GF-D8 (cell line): ENCODE measurements around the gene ELMO1.
"Not testable (repeated sequence)": the region's sequence is repeated elsewhere in the genome, so short reads cannot be mapped to it uniquely, and the experiment has no call there.

Experiments used
- DNase-seq: peaks from one replicate; lab custom pipeline; 2025; lab: John Stamatoyannopoulos, UW

Gene ELMO1

GRCh38 chr7:37191797-37192196 lies 256.9 kb downstream of the ELMO1 start:
- DNase-seq, result no peak

GRCh38 chr7:37187179-37187578 lies 261.5 kb downstream of the ELMO1 start:
- no peak for DNase-seq

DNA sequence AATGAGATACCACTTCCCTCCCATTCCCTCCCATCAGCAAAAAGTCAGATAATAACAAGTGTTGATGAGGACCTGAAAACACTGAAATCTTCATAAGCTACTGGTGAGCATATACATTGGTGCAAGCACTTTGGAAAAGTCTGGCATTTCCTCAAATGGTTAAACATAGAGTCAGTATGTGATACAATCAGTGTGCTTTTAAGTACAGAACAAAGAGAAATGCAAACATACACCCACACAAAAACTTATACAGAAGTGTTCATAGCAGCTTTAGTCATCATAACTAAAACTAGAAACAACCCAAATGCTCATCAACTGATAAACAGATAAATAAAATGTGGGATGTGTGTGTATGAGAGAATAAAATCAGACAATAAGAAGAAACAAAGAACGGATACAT lies 261.9 kb downstream of the ELMO1 start:
- no peak for DNase-seq

- no peak for DNase-seq
These were observed 267.1 kb downstream of the ELMO1 start for GRCh38 chr7:37181550-37181932.

- no peak for DNase-seq
These were observed 267.7 kb downstream of the ELMO1 start for GRCh38 chr7:37180828-37181549.

- no peak for DNase-seq
These were observed 272.6 kb downstream of the ELMO1 start for GRCh38 chr7:37176079-37176478.

DNA sequence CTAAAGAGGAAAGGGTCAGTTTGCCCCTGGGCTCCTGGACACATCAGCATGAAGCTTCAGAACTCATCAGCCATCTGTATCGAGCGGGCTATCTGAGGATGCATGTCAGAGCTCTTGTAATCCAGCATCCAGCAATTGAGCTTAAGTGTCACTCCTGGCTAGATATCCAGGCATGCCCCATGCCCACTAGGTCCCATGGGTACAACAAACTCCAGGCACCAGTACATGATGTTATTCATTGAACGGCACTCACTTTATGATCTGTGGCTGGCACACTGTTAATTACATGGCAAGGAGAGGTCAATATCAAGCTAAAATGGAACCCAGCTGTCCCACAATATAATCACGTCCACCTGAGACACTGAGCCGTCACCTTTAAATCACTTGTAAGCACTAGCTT lies 274.2 kb downstream of the ELMO1 start:
- no peak for DNase-seq

DNA sequence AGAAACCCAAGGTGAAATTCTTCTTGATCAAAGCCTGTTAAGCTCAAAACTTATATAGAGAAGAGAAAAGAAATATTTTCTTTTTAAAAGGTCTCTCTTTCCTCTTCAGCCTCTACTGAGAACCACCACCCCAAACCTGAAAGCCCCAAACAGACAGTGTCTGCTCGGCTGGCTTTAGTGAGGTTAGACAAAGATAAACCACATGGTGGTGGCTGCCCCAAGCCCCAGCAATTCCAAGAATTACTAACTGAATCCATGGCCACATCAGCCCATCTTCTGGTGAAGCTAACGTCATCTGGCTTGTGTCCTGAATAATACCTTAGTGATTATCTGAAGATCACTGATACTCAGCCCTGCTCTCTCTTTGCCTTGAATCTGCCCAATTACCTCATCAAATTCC lies 275.0 kb downstream of the ELMO1 start:
- DNase-seq, result no peak

DNA sequence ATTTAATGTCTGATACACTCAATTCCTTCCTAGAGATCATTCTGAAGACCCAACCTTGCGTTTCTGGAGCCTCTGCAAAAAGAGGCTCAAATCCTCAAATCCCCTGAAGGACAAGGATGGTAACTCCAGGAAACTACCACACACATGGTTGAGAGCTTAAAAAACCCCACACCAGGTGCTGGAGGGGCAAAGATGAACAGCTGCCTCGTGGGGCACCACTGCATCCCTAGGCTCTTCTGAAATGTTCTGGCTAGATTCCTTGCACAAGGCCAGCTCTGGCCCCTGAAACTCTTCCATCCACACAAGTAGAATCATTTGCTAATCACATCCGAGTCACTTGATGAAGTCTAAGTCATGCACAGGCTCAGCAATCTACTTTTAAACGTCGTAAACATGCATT lies 286.6 kb downstream of the ELMO1 start:
- no peak for DNase-seq

GRCh38 chr7:37160656-37161055 lies 288.0 kb downstream of the ELMO1 start:
- DNase-seq, result no peak

DNA sequence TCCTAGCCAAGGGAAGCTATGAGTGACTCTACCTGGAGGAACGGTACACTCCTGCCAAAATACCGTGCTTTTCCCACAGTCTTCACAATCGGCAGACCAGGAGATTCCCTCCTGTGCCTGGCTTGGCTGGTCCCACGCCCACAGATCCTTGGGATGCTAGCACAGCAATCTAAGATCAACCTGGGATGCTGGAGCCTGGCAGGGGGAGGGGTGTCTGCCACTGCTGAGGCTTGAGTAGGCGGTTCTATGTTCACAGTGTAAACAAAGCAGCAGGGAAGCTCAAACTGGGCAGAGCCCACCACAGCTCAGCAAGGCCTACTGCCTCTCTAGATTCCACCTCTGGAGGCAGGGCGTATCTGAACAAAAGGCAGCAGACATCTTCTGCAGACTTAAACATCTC lies 295.3 kb downstream of the ELMO1 start:
- no peak for DNase-seq

DNA sequence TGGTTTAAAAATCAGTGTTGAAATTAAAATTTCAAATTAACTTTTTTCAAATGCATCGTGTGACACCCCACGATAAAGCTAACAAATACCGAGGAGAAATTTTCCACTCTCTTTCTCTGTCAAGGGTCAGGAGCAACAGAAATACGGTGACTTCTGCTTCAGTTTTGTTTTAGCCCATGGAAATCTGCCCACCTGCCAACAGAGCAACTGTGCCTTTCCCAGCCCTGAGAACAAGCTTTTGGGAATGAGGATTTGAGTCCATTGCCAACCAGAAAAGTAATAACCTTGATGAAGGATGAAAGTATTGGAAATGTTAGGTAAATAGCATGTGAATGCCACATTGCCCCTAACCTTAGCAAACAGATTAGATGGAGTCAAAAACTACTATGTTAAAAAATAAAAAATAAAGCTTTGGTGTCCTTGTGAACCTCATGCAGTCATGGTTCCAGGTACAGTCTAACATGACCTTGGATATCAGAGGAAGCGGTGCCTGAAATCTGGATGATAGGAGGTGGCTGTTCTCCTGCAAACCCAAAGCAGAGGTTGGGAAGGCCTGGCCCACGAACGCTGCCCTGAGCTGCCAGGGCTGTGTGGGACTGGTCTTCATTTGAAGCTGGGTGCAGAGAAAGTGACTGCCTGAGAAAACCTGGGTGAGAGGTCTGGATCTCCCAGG lies 296.8 kb downstream of the ELMO1 start:
- no peak for DNase-seq

- no peak for DNase-seq
These were observed 297.8 kb downstream of the ELMO1 start for GRCh38 chr7:37150856-37151255.

- no peak for DNase-seq
These were observed 298.5 kb downstream of the ELMO1 start for GRCh38 chr7:37150180-37150579.

DNA sequence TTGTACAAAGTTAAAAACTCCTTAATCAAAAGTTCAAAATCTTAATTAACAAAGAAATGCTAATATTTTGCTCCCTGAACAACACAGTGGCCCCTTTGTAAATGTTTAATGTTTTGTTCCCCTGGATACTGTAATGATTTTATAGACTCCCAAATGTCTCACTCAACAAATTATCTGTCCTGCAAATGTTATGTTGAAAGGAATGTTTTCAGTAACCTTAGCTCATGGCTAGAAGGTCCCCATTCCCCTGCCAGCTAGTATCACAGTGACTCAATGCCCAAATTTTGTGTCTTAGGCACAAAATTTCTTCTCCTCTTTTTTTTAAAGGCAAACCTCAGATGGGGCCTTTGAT lies 298.9 kb downstream of the ELMO1 start:
- no peak for DNase-seq

DNA sequence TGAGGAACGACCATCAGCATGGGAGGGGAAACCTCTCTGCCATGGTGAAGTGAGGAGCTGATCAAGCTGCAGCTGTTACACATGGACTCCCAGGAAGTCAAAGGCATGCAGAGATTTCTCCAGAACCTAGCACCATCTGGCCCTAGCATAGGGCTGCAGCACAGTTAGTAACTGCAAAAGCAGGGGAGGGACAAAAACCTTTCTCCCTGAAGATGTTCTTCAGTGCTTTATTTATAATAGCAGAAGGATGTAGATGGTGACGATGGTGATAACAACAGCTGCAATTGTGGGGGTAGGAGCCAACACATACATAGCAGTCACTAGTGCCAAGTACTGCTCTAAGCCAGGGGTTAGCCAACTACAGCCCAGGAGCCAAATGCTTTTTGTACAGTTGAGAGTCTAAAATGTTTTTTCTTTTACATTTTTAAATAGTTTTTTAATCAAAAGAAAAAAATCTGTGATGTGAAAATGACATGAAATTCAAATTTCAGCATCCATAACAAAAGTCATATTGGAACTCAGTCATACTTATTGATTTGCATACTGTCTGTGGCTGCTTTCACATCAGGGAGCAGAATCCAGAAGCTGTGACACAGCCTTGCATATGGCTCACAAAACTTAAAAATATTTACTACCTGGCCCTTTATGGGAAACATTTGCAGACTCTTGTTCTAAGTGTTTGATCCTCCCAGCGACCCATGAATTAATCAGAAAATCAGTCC lies 299.5 kb downstream of the ELMO1 start:
- no peak for DNase-seq

GRCh38 chr7:37145682-37146081 lies 303.0 kb downstream of the ELMO1 start:
- no peak for DNase-seq

DNA sequence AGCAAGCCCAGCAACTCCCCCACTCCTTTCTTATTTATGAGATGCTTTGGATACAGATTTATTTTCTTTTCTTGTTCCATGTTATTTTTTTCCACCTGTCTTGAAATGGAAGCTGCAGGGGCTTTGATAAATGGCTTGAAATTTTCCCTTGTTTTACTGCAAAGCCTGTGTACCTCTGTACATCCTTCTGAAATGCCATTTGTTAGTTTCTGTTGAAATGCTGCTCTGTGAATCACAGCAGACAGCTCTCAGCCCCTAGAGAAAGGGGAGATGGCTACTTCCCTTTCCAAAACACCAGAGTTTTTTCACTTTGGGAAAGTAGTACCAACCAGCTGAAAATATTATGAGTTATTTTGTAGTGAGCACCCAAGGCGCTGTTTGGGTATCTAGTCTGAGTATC lies 304.2 kb downstream of the ELMO1 start:
- DNase-seq, result no peak

GRCh38 chr7:37142958-37143357 lies 305.7 kb downstream of the ELMO1 start:
- no peak for DNase-seq

DNA sequence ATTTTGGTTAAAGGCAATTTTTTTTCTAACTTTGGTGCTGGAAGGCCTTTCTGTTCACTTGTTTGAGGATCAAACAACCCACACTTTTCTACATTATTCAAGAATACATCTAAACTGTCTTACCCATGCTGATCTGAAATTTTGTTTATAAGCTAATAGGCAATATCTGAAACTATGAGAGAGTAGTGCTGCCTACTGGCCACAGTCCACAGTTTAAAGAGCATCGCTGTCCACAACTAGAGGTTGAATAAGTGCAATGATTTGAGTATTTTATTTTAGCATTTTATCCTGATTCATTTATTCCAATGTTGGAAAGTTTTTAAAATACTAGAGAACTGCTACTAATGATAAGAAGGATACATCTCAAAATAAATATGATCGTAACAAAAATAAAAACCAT lies 306.9 kb downstream of the ELMO1 start:
- DNase-seq, result no peak

DNA sequence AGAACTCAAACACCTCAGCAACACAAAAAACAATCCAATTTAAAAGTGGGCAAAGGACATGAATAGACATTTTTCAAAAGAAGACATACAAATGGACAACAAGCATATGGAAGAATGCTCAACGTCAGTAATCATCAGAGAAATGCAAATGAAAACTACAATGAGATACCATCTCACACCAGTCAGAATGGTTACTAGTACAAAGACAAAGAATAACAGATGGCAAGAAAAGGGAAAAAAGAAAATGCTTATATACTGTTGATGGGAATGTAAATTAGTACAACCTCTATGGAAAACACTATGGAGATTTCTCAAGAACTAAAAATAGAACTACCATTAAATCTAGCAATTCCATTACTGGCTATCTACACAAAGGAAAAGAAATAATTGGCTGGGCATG lies 314.8 kb downstream of the ELMO1 start:
- DNase-seq, result not testable (repeated sequence)

DNA sequence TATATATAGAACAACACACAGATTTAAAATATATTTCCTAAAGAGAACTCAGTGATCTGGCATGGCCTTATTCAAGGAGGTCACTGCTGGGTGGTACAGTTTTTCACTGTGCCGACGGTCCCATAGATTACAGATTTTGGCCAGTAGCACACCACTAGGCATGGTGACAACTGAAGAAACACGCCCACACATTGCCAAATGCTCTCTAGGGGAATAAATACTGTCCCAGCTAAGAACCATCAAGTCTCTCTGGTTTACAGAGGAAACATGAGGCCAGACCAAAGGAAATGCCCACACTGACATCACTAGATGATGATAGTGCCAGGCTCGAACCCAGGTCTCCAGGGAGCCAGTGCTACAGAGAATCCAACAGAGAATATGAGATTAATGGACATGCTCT lies 316.8 kb downstream of the ELMO1 start:
- DNase-seq, result no peak

GRCh38 chr7:37129035-37129425 lies 319.6 kb downstream of the ELMO1 start:
- DNase-seq, result no peak
